ENCODE data around the gene BMPER.

DNA sequence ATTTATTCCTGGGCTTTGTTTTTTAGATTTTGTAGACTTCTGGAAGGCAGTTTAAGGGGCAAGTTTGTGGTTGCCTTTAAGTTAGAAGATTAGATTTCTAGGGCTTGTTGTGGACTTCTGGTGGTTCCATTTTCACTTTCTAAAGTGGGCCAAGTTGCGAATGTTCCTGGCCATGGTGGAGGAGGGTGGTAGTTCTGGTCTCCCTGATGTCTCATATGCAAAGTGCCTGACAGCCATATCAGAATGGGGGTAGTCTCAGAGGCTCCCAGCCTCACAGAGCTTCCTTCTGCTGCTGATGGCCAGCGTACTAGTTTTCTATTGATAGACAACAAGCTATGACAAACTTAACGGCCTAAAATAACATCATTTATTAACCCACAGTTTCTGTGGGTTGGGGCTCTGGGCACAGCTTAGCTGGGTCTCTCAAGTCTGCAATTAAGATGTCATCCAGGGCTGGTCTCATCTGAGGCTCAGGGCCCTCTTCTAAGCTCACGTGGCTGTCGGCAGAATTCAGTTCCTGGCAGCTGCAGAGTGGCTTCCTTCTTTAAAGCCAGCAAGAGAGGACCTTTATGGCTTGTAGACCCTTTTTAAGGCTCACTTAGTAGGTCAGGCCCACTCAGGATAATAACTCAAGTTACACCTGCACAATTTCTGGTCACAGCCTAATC, 44.8 kb downstream of the BMPER start:
- TF ChIP-seq, protein P1, sequence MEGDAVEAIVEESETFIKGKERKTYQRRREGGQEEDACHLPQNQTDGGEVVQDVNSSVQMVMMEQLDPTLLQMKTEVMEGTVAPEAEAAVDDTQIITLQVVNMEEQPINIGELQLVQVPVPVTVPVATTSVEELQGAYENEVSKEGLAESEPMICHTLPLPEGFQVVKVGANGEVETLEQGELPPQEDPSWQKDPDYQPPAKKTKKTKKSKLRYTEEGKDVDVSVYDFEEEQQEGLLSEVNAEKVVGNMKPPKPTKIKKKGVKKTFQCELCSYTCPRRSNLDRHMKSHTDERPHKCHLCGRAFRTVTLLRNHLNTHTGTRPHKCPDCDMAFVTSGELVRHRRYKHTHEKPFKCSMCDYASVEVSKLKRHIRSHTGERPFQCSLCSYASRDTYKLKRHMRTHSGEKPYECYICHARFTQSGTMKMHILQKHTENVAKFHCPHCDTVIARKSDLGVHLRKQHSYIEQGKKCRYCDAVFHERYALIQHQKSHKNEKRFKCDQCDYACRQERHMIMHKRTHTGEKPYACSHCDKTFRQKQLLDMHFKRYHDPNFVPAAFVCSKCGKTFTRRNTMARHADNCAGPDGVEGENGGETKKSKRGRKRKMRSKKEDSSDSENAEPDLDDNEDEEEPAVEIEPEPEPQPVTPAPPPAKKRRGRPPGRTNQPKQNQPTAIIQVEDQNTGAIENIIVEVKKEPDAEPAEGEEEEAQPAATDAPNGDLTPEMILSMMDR (IDR thresholded peaks at IDR 0.05): no peak
- no peak for TF ChIP-seq POLR2A (IDR thresholded peaks at IDR 0.05)
